Measurements from ENCODE around the gene CFAP299. TPM values are rescaled to one million over a fixed set of nuclear protein-coding genes. Genes with fewer than 3 reads are reported as not detected.

Gene CFAP299
- total and polyA plus RNA-seq, 4 donors = 3.0 to 9.0 (median 4.6) TPM

GRCh38 chr4:80385397-80386280 lies 50.1 kb downstream of the CFAP299 start:
- Histone ChIP-seq H3K27ac (ENCODE audit: low read depth, low read length) (no peak overlapping the region), H3K27me3 (ENCODE audit: control insufficient read depth, insufficient read depth, low read length) (no peaks in the 10 kb centered on the region), H3K9me3 (ENCODE audit: control insufficient read depth, insufficient read depth, low read length) (no peaks in the 10 kb centered on the region), H3K4me3 (ENCODE audit: low read depth, low read length) (no peak overlapping the region), H3K4me1 (ENCODE audit: control insufficient read depth, insufficient read depth, low read length) (no peaks in the 10 kb centered on the region), H3K36me3 (ENCODE audit: control insufficient read depth, insufficient read depth, low read length) (no peaks in the 10 kb centered on the region)
- no peak for DNase-seq (ENCODE audit: low read depth in 4 of 6, low spot score in 6 of 6)
- WGBS (ENCODE audit: insufficient coverage) = 95% methylated on average over 25 of the region's 25 CpGs

- Histone ChIP-seq H3K36me3 (ENCODE audit: control insufficient read depth, insufficient read depth, low read length) (no peaks in the 10 kb centered on the region), H3K9me3 (ENCODE audit: control insufficient read depth, insufficient read depth, low read length) (no peaks in the 10 kb centered on the region), H3K4me1 (ENCODE audit: control insufficient read depth, insufficient read depth, low read length) (no peaks in the 10 kb centered on the region), H3K4me3 (ENCODE audit: low read depth, low read length) (no peak overlapping the region), H3K27me3 (ENCODE audit: control insufficient read depth, insufficient read depth, low read length) (no peaks in the 10 kb centered on the region), H3K27ac (ENCODE audit: low read depth, low read length) (no peak overlapping the region)
- 96% methylated on average over 40 of the region's 42 CpGs for WGBS (ENCODE audit: insufficient coverage)
- DNase-seq (ENCODE audit: low read depth in 4 of 6, low spot score in 6 of 6) = no peak
Measured at GRCh38 chr4:80386281-80386886, 50.9 kb downstream of the CFAP299 start.

- H3K27ac ChIP-seq (ENCODE audit: low read depth, low read length) = no peak overlapping the region
- no peaks in the 10 kb centered on the region for H3K27me3 ChIP-seq (ENCODE audit: control insufficient read depth, insufficient read depth, low read length)
- WGBS (ENCODE audit: insufficient coverage) = 95% methylated on average over 9 of the region's 11 CpGs
- no peaks in the 10 kb centered on the region for H3K36me3 ChIP-seq (ENCODE audit: control insufficient read depth, insufficient read depth, low read length)
- DNase-seq (ENCODE audit: low read depth in 4 of 6, low spot score in 6 of 6) = no peak
- H3K9me3 ChIP-seq (ENCODE audit: control insufficient read depth, insufficient read depth, low read length) = no peaks in the 10 kb centered on the region
- no peak overlapping the region for H3K4me3 ChIP-seq (ENCODE audit: low read depth, low read length)
- no peaks in the 10 kb centered on the region for H3K4me1 ChIP-seq (ENCODE audit: control insufficient read depth, insufficient read depth, low read length)
Measured at GRCh38 chr4:80387390-80388283, 52.1 kb downstream of the CFAP299 start.

GRCh38 chr4:80388284-80388607 lies 52.7 kb downstream of the CFAP299 start:
- Histone ChIP-seq H3K4me1 (ENCODE audit: control insufficient read depth, insufficient read depth, low read length) (no peaks in the 10 kb centered on the region), H3K27ac (ENCODE audit: low read depth, low read length) (no peak overlapping the region), H3K4me3 (ENCODE audit: low read depth, low read length) (no peak overlapping the region), H3K36me3 (ENCODE audit: control insufficient read depth, insufficient read depth, low read length) (no peaks in the 10 kb centered on the region), H3K27me3 (ENCODE audit: control insufficient read depth, insufficient read depth, low read length) (no peaks in the 10 kb centered on the region), H3K9me3 (ENCODE audit: control insufficient read depth, insufficient read depth, low read length) (no peaks in the 10 kb centered on the region)
- 87% methylated on average over 4 of the region's 8 CpGs for WGBS (ENCODE audit: insufficient coverage)
- DNase-seq (ENCODE audit: low read depth in 4 of 6, low spot score in 6 of 6) = no peak

- no CpG with 5 or more reads among the region's 2 CpGs for WGBS (ENCODE audit: insufficient coverage)
- DNase-seq (ENCODE audit: low read depth in 4 of 6, low spot score in 6 of 6) = no peak
- no peaks in the 10 kb centered on the region for H3K9me3 ChIP-seq (ENCODE audit: control insufficient read depth, insufficient read depth, low read length)
- no peaks in the 10 kb centered on the region for H3K27me3 ChIP-seq (ENCODE audit: control insufficient read depth, insufficient read depth, low read length)
- no peaks in the 10 kb centered on the region for H3K36me3 ChIP-seq (ENCODE audit: control insufficient read depth, insufficient read depth, low read length)
- H3K27ac ChIP-seq (ENCODE audit: low read depth, low read length) = no peak overlapping the region
- no peak overlapping the region for H3K4me3 ChIP-seq (ENCODE audit: low read depth, low read length)
- H3K4me1 ChIP-seq (ENCODE audit: control insufficient read depth, insufficient read depth, low read length) = no peaks in the 10 kb centered on the region
Measured at GRCh38 chr4:80390178-80390577, 54.6 kb downstream of the CFAP299 start.

- H3K36me3 ChIP-seq (ENCODE audit: control insufficient read depth, insufficient read depth, low read length) = no peaks in the 10 kb centered on the region
- no peaks in the 10 kb centered on the region for H3K27me3 ChIP-seq (ENCODE audit: control insufficient read depth, insufficient read depth, low read length)
- no peak overlapping the region for H3K27ac ChIP-seq (ENCODE audit: low read depth, low read length)
- H3K4me1 ChIP-seq (ENCODE audit: control insufficient read depth, insufficient read depth, low read length) = no peaks in the 10 kb centered on the region
- no peak for DNase-seq (ENCODE audit: low read depth in 4 of 6, low spot score in 6 of 6)
- H3K4me3 ChIP-seq (ENCODE audit: low read depth, low read length) = no peak overlapping the region
- WGBS (ENCODE audit: insufficient coverage) = no CpG with 5 or more reads among the region's 4 CpGs
- no peaks in the 10 kb centered on the region for H3K9me3 ChIP-seq (ENCODE audit: control insufficient read depth, insufficient read depth, low read length)
Measured at GRCh38 chr4:80393246-80393969, 57.9 kb downstream of the CFAP299 start.

GRCh38 chr4:80393970-80394250 lies 58.4 kb downstream of the CFAP299 start:
- no peak for DNase-seq (ENCODE audit: low read depth in 4 of 6, low spot score in 6 of 6)
- Histone ChIP-seq H3K9me3 (ENCODE audit: control insufficient read depth, insufficient read depth, low read length) (no peaks in the 10 kb centered on the region), H3K27me3 (ENCODE audit: control insufficient read depth, insufficient read depth, low read length) (no peaks in the 10 kb centered on the region), H3K4me1 (ENCODE audit: control insufficient read depth, insufficient read depth, low read length) (no peaks in the 10 kb centered on the region), H3K27ac (ENCODE audit: low read depth, low read length) (no peak overlapping the region), H3K4me3 (ENCODE audit: low read depth, low read length) (no peak overlapping the region), H3K36me3 (ENCODE audit: control insufficient read depth, insufficient read depth, low read length) (no peaks in the 10 kb centered on the region)
- WGBS (ENCODE audit: insufficient coverage) = no CpG with 5 or more reads among the region's 1 CpG

GRCh38 chr4:80407246-80407645 lies 71.7 kb downstream of the CFAP299 start:
- Histone ChIP-seq H3K27ac (ENCODE audit: low read depth, low read length) (no peak overlapping the region), H3K4me3 (ENCODE audit: low read depth, low read length) (no peak overlapping the region), H3K4me1 (ENCODE audit: control insufficient read depth, insufficient read depth, low read length) (no peaks in the 10 kb centered on the region), H3K27me3 (ENCODE audit: control insufficient read depth, insufficient read depth, low read length) (no peaks in the 10 kb centered on the region), H3K36me3 (ENCODE audit: control insufficient read depth, insufficient read depth, low read length) (no peaks in the 10 kb centered on the region), H3K9me3 (ENCODE audit: control insufficient read depth, insufficient read depth, low read length) (no peaks in the 10 kb centered on the region)
- DNase-seq (ENCODE audit: low read depth in 4 of 6, low spot score in 6 of 6) = peak in 1 of 6 donors; percentile 26
- 60% methylated on average over 1 of the region's 4 CpGs for WGBS (ENCODE audit: insufficient coverage)

- no peaks in the 10 kb centered on the region for H3K9me3 ChIP-seq (ENCODE audit: control insufficient read depth, insufficient read depth, low read length)
- WGBS (ENCODE audit: insufficient coverage) = 89% methylated on average over 1 of the region's 2 CpGs
- H3K27ac ChIP-seq (ENCODE audit: low read depth, low read length) = no peak overlapping the region
- H3K4me3 ChIP-seq (ENCODE audit: low read depth, low read length) = no peak overlapping the region
- no peaks in the 10 kb centered on the region for H3K4me1 ChIP-seq (ENCODE audit: control insufficient read depth, insufficient read depth, low read length)
- H3K27me3 ChIP-seq (ENCODE audit: control insufficient read depth, insufficient read depth, low read length) = no peaks in the 10 kb centered on the region
- no peaks in the 10 kb centered on the region for H3K36me3 ChIP-seq (ENCODE audit: control insufficient read depth, insufficient read depth, low read length)
- peak in 1 of 6 donors; percentile 46 for DNase-seq (ENCODE audit: low read depth in 4 of 6, low spot score in 6 of 6)
Measured at GRCh38 chr4:80409809-80410208, 74.3 kb downstream of the CFAP299 start.
